ENCODE results near the gene ABCF2. TPM values are rescaled to one million over a fixed set of nuclear protein-coding genes. Genes with fewer than 3 reads are reported as not detected.

ABCF2 gene
- total RNA-seq, 3 donors from 2014 or later = 35.6 to 58.7 (median 42.2) TPM

DNA sequence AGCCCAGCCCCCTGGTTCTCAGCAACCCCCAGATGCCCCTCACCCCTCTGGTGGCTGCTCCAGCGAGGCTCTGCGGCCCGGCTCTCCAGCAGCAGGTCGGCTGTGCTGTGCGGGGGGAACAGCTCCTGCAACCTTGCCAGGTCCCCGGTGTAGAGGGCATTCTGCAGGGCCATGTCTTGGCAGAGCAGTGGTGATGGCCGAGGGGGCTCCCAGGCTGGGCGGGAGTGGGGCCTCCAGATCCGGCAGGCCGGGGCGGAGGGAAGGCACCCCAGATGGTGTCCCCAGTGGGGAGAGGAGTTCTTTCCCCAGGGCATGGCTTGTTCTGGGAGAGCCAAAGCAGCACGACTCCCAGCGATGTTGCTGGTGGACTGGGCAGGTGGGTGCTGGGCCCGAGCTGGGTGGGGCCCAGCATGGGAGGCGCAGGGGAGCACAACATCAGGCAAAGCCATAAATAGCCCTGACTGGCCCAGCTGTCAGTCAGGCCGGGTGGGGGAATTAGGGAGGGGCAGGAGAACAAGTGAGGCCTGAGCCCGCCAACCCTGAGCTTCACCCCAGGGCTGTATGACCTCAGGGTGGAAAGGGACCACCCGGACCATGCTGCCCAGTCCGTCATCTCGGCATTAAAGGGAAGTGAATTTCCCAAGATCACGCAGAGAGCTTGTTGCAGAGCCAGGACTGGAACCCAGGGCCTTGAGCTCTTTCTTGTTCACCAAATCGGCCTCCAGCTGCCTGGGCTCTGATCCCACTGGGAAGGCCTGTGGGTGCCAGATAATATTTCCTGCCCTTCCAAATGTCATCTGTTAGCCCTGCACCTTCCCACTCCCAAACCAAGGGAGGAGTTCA, 39.4 kb downstream of the ABCF2 start:
- DNase-seq (ENCODE audit: low spot score in 2 of 2) = no peak
- Histone ChIP-seq H3K36me3 (no peaks in the 10 kb centered on the region), H3K4me3 (no peak overlapping the region), H3K4me1 (no peaks in the 10 kb centered on the region), H3K27me3 (peaks cover 0 to 4% of the 10 kb centered on the region in 2 donors), H3K9me3 (no peaks in the 10 kb centered on the region), H3K27ac (no peak overlapping the region)
- no peak for TF ChIP-seq POLR2AphosphoS5 (IDR thresholded peaks at IDR 0.05)
- intact Hi-C loops (cut with DNase I; ENCODE audit: low total_unique reads) = no loop called here

DNA sequence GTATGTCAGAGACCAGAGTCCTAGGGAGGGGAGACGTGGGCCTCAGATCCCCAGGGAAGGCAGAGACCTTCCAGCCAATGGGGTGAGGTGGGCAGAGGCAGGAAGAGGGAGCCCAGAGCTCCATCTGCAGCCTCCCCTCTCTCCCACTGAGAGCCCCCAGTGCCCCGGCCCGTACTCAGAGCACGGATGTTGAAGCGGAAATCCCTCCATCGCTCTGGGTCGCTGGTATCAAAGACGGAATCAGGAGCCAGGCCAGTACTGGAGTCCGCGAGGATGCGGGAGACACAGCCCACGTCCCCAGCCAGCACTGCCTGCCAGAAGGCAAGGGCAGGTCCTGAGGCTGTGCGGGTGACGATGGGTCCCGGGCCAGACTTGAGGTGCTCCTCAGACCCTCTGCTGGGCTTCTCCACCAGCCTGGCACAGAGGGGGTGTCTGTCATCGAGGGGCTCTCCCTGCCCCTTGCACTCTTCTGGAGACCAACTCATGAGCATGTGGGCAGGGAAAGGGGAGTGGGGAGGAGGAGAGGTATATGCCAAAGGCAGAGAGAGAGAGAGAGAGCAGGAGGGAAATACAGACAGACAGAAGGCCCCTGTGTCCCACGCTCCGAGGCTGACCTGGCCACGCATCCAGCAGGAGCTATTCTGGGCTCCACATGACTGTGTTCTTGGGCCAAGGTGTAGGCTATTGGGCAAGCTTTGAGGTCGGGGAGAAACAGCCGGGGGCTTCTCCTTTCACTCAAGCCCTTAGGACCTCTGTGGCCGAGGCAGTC, 40.2 kb downstream of the ABCF2 start, which contains the start of gene ASB10:
Gene ASB10 (minus strand): TSS at position 611 of the 769 bp plus-strand sequence. CDS start 120 bp downstream, at position 491.
- Histone ChIP-seq H3K9me3 (no peaks in the 10 kb centered on the region), H3K27ac (no peak within 1 kb of the TSS), H3K36me3 (no peaks in the 10 kb centered on the region), H3K4me3 (no peak within 1 kb of the TSS), H3K4me1 (no peaks in the 10 kb centered on the region), H3K27me3 (no peaks in the 10 kb centered on the region)
- TF ChIP-seq, protein P1, sequence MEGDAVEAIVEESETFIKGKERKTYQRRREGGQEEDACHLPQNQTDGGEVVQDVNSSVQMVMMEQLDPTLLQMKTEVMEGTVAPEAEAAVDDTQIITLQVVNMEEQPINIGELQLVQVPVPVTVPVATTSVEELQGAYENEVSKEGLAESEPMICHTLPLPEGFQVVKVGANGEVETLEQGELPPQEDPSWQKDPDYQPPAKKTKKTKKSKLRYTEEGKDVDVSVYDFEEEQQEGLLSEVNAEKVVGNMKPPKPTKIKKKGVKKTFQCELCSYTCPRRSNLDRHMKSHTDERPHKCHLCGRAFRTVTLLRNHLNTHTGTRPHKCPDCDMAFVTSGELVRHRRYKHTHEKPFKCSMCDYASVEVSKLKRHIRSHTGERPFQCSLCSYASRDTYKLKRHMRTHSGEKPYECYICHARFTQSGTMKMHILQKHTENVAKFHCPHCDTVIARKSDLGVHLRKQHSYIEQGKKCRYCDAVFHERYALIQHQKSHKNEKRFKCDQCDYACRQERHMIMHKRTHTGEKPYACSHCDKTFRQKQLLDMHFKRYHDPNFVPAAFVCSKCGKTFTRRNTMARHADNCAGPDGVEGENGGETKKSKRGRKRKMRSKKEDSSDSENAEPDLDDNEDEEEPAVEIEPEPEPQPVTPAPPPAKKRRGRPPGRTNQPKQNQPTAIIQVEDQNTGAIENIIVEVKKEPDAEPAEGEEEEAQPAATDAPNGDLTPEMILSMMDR (IDR thresholded peaks at IDR 0.05) = no peak
- TF ChIP-seq POLR2A (IDR thresholded peaks at IDR 0.05) (no peak), POLR2AphosphoS5 (IDR thresholded peaks at IDR 0.05) (no peak)
- intact Hi-C loops (cut with DNase I; ENCODE audit: low total_unique reads) = no loop called here
- DNase-seq (ENCODE audit: low spot score in 2 of 2) = no peak

GRCh38 chr7:151185762-151186639, 41.0 kb downstream of the ABCF2 start:
- no peak overlapping the region for H3K4me3 ChIP-seq
- no peaks in the 10 kb centered on the region for H3K4me1 ChIP-seq
- peaks cover 0 to 3% of the 10 kb centered on the region in 2 donors for H3K27me3 ChIP-seq
- H3K27ac ChIP-seq = no peak overlapping the region
- peak in 1 of 2 donors; percentile 33 for DNase-seq (ENCODE audit: low spot score in 2 of 2)
- intact Hi-C loops (cut with DNase I; ENCODE audit: low total_unique reads) = no loop called here
- no peaks in the 10 kb centered on the region for H3K36me3 ChIP-seq
- no peak for TF ChIP-seq POLR2AphosphoS5 (IDR thresholded peaks at IDR 0.05)
- no peak for TF ChIP-seq POLR2A (IDR thresholded peaks at IDR 0.05)
- TF ChIP-seq, protein P1 (IDR thresholded peaks at IDR 0.05) = no peak
- no peaks in the 10 kb centered on the region for H3K9me3 ChIP-seq

GRCh38 chr7:151181011-151181431, 46.0 kb downstream of the ABCF2 start:
- Histone ChIP-seq H3K36me3 (no peaks in the 10 kb centered on the region), H3K27ac (no peak overlapping the region), H3K4me3 (no peak overlapping the region), H3K9me3 (no peaks in the 10 kb centered on the region), H3K4me1 (no peaks in the 10 kb centered on the region), H3K27me3 (peaks cover 0 to 10% of the 10 kb centered on the region in 2 donors)
- intact Hi-C loops (cut with DNase I; ENCODE audit: low total_unique reads) = no loop called here
- no peak for DNase-seq (ENCODE audit: low spot score in 2 of 2)
- TF ChIP-seq, protein P1 (IDR thresholded peaks at IDR 0.05) = no peak
- no peak for TF ChIP-seq POLR2A (IDR thresholded peaks at IDR 0.05)
- TF ChIP-seq POLR2AphosphoS5 (IDR thresholded peaks at IDR 0.05) = no peak

GRCh38 chr7:151179946-151180345, 47.1 kb downstream of the ABCF2 start:
- intact Hi-C loops (cut with DNase I; ENCODE audit: low total_unique reads) = loop anchor here (10.0 kb wide), 1 partner anchor 385 kb away; no protein-coding TSS in a partner anchor
- no peak overlapping the region for H3K4me3 ChIP-seq
- no peaks in the 10 kb centered on the region for H3K4me1 ChIP-seq
- H3K36me3 ChIP-seq = no peaks in the 10 kb centered on the region
- peaks cover 0 to 20% of the 10 kb centered on the region in 2 donors for H3K27me3 ChIP-seq
- H3K9me3 ChIP-seq = no peaks in the 10 kb centered on the region
- TF ChIP-seq POLR2AphosphoS5 (IDR thresholded peaks at IDR 0.05) = no peak
- TF ChIP-seq, protein P1 (IDR thresholded peaks at IDR 0.05) = no peak
- no peak for TF ChIP-seq POLR2A (IDR thresholded peaks at IDR 0.05)
- no peak overlapping the region for H3K27ac ChIP-seq
- DNase-seq (ENCODE audit: low spot score in 2 of 2) = no peak
